A549 (cell line): ENCODE data around the gene SLC16A4. TPM values are rescaled to one million over a fixed set of nuclear protein-coding genes. Genes with fewer than 3 reads are reported as not detected.

ENCODE experiments used
- ATAC-seq, 2 experiments: fragments of 200-7000 bp in 1 of 2; fragments of >200 bp in 1 of 2; cut with Nextera tagmentation in 1 of 2; cut with Tn5 transposase in 1 of 2; 3 replicates each; pipeline versions ENCODE4 v1.8.0 to v1.9.1; 2018 to 2020; ENCODE audit warnings: mild to moderate bottlenecking in 1 of 2, moderate library complexity in 1 of 2
- CTCF ChIA-PET: fragments of 300-600 bp; sonication (Branson Sonifier 250); formaldehyde crosslinking; extraction: SDS; loops from one replicate; lab custom pipeline; 2021; ENCODE audit warnings: antibody characterized with exemption, inconsistent platforms; lab: Yijun Ruan, JAX
- POLR2A ChIA-PET: fragments of 350-600 bp; formaldehyde crosslinking; extraction: SDS; loops from one replicate; lab custom pipeline; 2021; ENCODE audit warnings: antibody characterized with exemption, inconsistent platforms; lab: Yijun Ruan, JAX
- DNase-seq, 2 experiments: peaks; one replicate each; pipeline versions ENCODE4 v3.0.0 to v3.0.0-alpha.2; 2011 to 2016; ENCODE audit warnings: low read depth in 1 of 2, low spot score in 1 of 2
- FAIRE-seq: peaks from 2 replicates; lab custom pipeline; 2011; peaks lifted over from hg19 to GRCh38; lab: Jason Lieb, UNC
- H3K27ac ChIP-seq, 2 experiments: fragments of >200 bp; sonication (Bioruptor Twin); formaldehyde crosslinking; 3 replicates each; pipeline ENCODE4 v1.5.1; 2016 to 2017
- H3K4me1 ChIP-seq: fragments of >200 bp; sonication (Bioruptor Twin); formaldehyde crosslinking; 3 replicates; pipeline ENCODE4 v1.6.1; 2016
- H3K4me2 ChIP-seq: fragments of >200 bp; sonication (Bioruptor Twin); formaldehyde crosslinking; 3 replicates; pipeline ENCODE4 v1.6.1; 2016
- H3K4me3 ChIP-seq: fragments of >200 bp; sonication (Bioruptor Twin); formaldehyde crosslinking; 3 replicates; pipeline ENCODE4 v1.5.1; 2016
- H3K9me3 ChIP-seq: fragments of >200 bp; sonication (Bioruptor Twin); formaldehyde crosslinking; 3 replicates; pipeline ENCODE4 v1.6.1; 2016
- BCL3 ChIP-seq: fragments of >200 bp; sonication (Bioruptor Twin); formaldehyde crosslinking; IDR thresholded peaks from 3 replicates; pipeline ENCODE4 v1.6.1; 2016
- BHLHE40 ChIP-seq: IDR thresholded peaks from 2 replicates; pipeline ENCODE4 v1.6.1; 2012; ENCODE audit warnings: low read depth, low read length, inconsistent platforms
- CBX8 ChIP-seq: fragments of 200-600 bp; sonication (generic); IDR thresholded peaks from 2 replicates; pipeline ENCODE4 v1.6.1; 2016
- CHD4 ChIP-seq: fragments of 200-600 bp; sonication (generic); IDR thresholded peaks from 2 replicates; pipeline ENCODE4 v1.6.1; 2016; ENCODE audit warnings: antibody characterized with exemption, mild to moderate bottlenecking, borderline replicate concordance
- EP300 ChIP-seq, 2 experiments: fragments of >200 bp; sonication (Bioruptor Twin); formaldehyde crosslinking; IDR thresholded peaks; 2 replicates in 1 of 2; 3 replicates in 1 of 2; pipeline ENCODE4 v1.6.1; 2016 to 2017
- FOSB ChIP-seq: fragments of 250-450 bp; sonication (Bioruptor Pico); IDR thresholded peaks from 2 replicates; pipeline ENCODE4 v1.5.0; 2020; ENCODE audit warnings: mild to moderate bottlenecking, moderate library complexity
- FOXS1 ChIP-seq: fragments of 250-450 bp; sonication (Bioruptor Pico); IDR thresholded peaks from 2 replicates; pipeline ENCODE4 v1.5.0; 2020; ENCODE audit warnings: mild to moderate bottlenecking, moderate library complexity
- GATA3 ChIP-seq: IDR thresholded peaks from 2 replicates; pipeline ENCODE4 v1.6.1; 2012; ENCODE audit warnings: borderline replicate concordance
- HDAC2 ChIP-seq: fragments of 200-600 bp; sonication (generic); IDR thresholded peaks from 2 replicates; pipeline ENCODE4 v1.6.1; 2016
- HES2 ChIP-seq: fragments of >200 bp; sonication (Bioruptor Twin); formaldehyde crosslinking; IDR thresholded peaks from 2 replicates; pipeline ENCODE4 v1.6.1; 2016
- HOXA7 ChIP-seq: fragments of 250-450 bp; sonication (Bioruptor Pico); IDR thresholded peaks from 2 replicates; pipeline ENCODE4 v1.5.0; 2020; ENCODE audit warnings: mild to moderate bottlenecking, moderate library complexity
- HOXB5 ChIP-seq: fragments of 250-450 bp; sonication (Bioruptor Pico); IDR thresholded peaks from 2 replicates; pipeline ENCODE4 v1.5.0; 2020; ENCODE audit warnings: mild to moderate bottlenecking, moderate library complexity
- JUNB ChIP-seq: fragments of >200 bp; sonication (Bioruptor Twin); formaldehyde crosslinking; IDR thresholded peaks from 2 replicates; pipeline ENCODE4 v1.6.1; 2016
- KDM1A ChIP-seq: fragments of 200-600 bp; sonication (generic); IDR thresholded peaks from 2 replicates; pipeline ENCODE4 v1.6.1; 2016; ENCODE audit warnings: low read depth, mild to moderate bottlenecking
- NR3C1 ChIP-seq: fragments of >200 bp; sonication (Bioruptor Twin); formaldehyde crosslinking; IDR thresholded peaks from 3 replicates; pipeline ENCODE4 v1.6.1; 2017
- PBX3 ChIP-seq: IDR thresholded peaks from 2 replicates; pipeline ENCODE4 v1.6.1; 2012
- PHF8 ChIP-seq: fragments of 200-600 bp; sonication (generic); IDR thresholded peaks from 2 replicates; pipeline ENCODE4 v1.6.1; 2016; ENCODE audit warnings: low read depth, mild to moderate bottlenecking, antibody characterized with exemption, moderate library complexity, borderline replicate concordance
- POLR2AphosphoS2 ChIP-seq: conservative IDR thresholded peaks from 2 replicates; pipeline ENCODE4 v1.6.1; 2012; ENCODE audit warnings: low read length, improper control_type of control experiment, inconsistent platforms
- RAD21 ChIP-seq, 2 experiments: fragments of >200 bp in 1 of 2; sonication (Bioruptor Twin) in 1 of 2; formaldehyde crosslinking in 1 of 2; IDR thresholded peaks in 1 of 2; conservative IDR thresholded peaks in 1 of 2; 2 replicates in 1 of 2; 3 replicates in 1 of 2; pipeline ENCODE4 v1.6.1; 2012 to 2018; ENCODE audit warnings: inconsistent platforms in 1 of 2
- RARB ChIP-seq: fragments of 250-450 bp; sonication (Bioruptor Pico); IDR thresholded peaks from 2 replicates; pipeline ENCODE4 v1.8.0; 2021; ENCODE audit warnings: mild to moderate bottlenecking, moderate library complexity
- SMC3 ChIP-seq: fragments of >200 bp; sonication (Bioruptor Twin); formaldehyde crosslinking; IDR thresholded peaks from 3 replicates; pipeline ENCODE4 v1.6.1; 2018; ENCODE audit warnings: inconsistent platforms
- SREBF2 ChIP-seq: fragments of 450-650 bp; IDR thresholded peaks from 2 replicates; pipeline ENCODE4 v1.6.1; 2014; ENCODE audit warnings: mild to moderate bottlenecking, moderate library complexity
- TP53 ChIP-seq: fragments of 250-450 bp; sonication (Bioruptor Pico); IDR thresholded peaks from 2 replicates; pipeline ENCODE4 v1.5.0; 2021; ENCODE audit warnings: mild to moderate bottlenecking, moderate library complexity
- ZFP36 ChIP-seq: fragments of 450-650 bp; IDR thresholded peaks from 2 replicates; pipeline ENCODE4 v1.6.1; 2014; ENCODE audit warnings: borderline replicate concordance; ENCODE audit not compliant: partially characterized antibody
- WGBS: methylation state at CpG from one replicate; pipeline ENCODE4 v1.1.6; 2017; ENCODE audit errors: missing lambda C conversion rate; 5-methylcytosine and 5-hydroxymethylcytosine counted together
- polyA plus RNA-seq, 4 experiments: library from polyadenylated mRNA; depleted of rRNA in 3 of 4; stranded (reverse); fragments of >200 nt; fragmentation: RNase III in 1 of 4; extraction: RNeasy Plus Mini Kit Qiagen cat#74134 plus additional on column Dnase treatment in 1 of 4; gene quantifications; 2 replicates in 3 of 4; 3 replicates in 1 of 4; pipeline ENCODE4 v1.2.3, GENCODE V29; 2011 to 2017
- TF ChIP-seq, protein P1 (sequence below): fragments of 150-350 bp; IDR thresholded peaks from 2 replicates; pipeline ENCODE4 v1.6.1; 2014; ENCODE audit warnings: low read depth, mild to moderate bottlenecking, low read length
- TF ChIP-seq, protein P2 (sequence below): fragments of >200 bp; sonication (Bioruptor Twin); formaldehyde crosslinking; IDR thresholded peaks from 3 replicates; pipeline ENCODE4 v1.5.1; 2016
- TF ChIP-seq, protein P3 (sequence below): IDR thresholded peaks from 2 replicates; pipeline ENCODE4 v1.6.1; 2012
- TF ChIP-seq, protein P4 (sequence below): IDR thresholded peaks from 2 replicates; pipeline ENCODE4 v1.6.1; 2012; ENCODE audit warnings: low read depth, borderline replicate concordance

SLC16A4 gene
- polyA plus RNA-seq, 2 of the 4 experiments (the other 2 are of a cell fraction) = 61.0 to 176 TPM

DNA sequence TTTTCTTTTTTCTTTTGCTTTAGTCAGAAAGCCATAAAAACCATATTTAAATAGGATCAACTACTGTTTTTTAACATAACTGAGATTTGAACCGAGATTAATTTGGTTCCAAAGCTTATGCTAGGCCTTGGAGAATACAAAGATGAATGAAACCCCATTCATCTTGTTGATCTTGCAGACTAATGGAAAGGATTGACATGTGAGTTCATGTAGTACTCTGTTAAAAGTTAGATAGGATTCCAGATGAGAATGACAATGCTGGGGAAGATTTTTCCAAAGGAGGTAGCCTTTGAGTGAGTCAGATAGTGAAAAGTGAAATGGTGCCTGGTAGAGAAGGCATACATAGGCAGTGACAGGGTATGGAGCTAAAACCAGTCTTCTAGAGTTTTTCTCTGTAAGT is 29.0 kb downstream of the SLC16A4 start:
- FAIRE-seq = no peak
- H3K27ac ChIP-seq = no peak overlapping the region
- ATAC-seq = no peak
- H3K9me3 ChIP-seq = no peaks in the 10 kb centered on the region
- WGBS = 97% methylated on average over 1 of the region's 1 CpG
- DNase-seq = no peak
- POLR2A ChIA-PET = interaction anchor here (0.6 kb wide), 1 partner anchor 80 kb away, joined by 4 read pairs; no protein-coding TSS in a partner anchor
- peaks cover under 1% of the 10 kb centered on the region; the same call in 1 of the 3 replicates for H3K4me1 ChIP-seq
- H3K4me2 ChIP-seq = no peak overlapping the region
- CTCF ChIA-PET = interaction anchor here (1.2 to 3.1 kb wide), 2 partner anchors 22 to 49 kb away, joined by 4 to 11 read pairs; partner anchors contain the start of gene RBM15
- H3K4me3 ChIP-seq = no peak overlapping the region
- no peak for TF ChIP-seq GATA3
- no peak for TF ChIP-seq SREBF2
- TF ChIP-seq EP300 (IDR thresholded peaks at IDR 0.05) = no peak
- no peak for TF ChIP-seq FOXS1
- TF ChIP-seq, protein P1, sequence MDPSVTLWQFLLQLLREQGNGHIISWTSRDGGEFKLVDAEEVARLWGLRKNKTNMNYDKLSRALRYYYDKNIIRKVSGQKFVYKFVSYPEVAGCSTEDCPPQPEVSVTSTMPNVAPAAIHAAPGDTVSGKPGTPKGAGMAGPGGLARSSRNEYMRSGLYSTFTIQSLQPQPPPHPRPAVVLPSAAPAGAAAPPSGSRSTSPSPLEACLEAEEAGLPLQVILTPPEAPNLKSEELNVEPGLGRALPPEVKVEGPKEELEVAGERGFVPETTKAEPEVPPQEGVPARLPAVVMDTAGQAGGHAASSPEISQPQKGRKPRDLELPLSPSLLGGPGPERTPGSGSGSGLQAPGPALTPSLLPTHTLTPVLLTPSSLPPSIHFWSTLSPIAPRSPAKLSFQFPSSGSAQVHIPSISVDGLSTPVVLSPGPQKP = no peak
- no peak for TF ChIP-seq NR3C1
- TF ChIP-seq SMC3 = no peak
- no peak for TF ChIP-seq PHF8
- no peak for TF ChIP-seq BHLHE40
- no peak for TF ChIP-seq HOXA7 (CRISPR knock-in tag)
- TF ChIP-seq HOXB5 = no peak
- TF ChIP-seq, protein P2, sequence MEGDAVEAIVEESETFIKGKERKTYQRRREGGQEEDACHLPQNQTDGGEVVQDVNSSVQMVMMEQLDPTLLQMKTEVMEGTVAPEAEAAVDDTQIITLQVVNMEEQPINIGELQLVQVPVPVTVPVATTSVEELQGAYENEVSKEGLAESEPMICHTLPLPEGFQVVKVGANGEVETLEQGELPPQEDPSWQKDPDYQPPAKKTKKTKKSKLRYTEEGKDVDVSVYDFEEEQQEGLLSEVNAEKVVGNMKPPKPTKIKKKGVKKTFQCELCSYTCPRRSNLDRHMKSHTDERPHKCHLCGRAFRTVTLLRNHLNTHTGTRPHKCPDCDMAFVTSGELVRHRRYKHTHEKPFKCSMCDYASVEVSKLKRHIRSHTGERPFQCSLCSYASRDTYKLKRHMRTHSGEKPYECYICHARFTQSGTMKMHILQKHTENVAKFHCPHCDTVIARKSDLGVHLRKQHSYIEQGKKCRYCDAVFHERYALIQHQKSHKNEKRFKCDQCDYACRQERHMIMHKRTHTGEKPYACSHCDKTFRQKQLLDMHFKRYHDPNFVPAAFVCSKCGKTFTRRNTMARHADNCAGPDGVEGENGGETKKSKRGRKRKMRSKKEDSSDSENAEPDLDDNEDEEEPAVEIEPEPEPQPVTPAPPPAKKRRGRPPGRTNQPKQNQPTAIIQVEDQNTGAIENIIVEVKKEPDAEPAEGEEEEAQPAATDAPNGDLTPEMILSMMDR = no peak
- TF ChIP-seq POLR2AphosphoS2 = no peak
- TF ChIP-seq BCL3 = no peak
- TF ChIP-seq, protein P3, sequence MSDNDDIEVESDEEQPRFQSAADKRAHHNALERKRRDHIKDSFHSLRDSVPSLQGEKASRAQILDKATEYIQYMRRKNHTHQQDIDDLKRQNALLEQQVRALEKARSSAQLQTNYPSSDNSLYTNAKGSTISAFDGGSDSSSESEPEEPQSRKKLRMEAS = no peak
- no peak for TF ChIP-seq HDAC2
- no peak for TF ChIP-seq ZFP36
- TF ChIP-seq, protein P4, sequence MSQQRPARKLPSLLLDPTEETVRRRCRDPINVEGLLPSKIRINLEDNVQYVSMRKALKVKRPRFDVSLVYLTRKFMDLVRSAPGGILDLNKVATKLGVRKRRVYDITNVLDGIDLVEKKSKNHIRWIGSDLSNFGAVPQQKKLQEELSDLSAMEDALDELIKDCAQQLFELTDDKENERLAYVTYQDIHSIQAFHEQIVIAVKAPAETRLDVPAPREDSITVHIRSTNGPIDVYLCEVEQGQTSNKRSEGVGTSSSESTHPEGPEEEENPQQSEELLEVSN = no peak
- TF ChIP-seq, all 56 proteins: peak for 0

- no peak overlapping the region for H3K4me3 ChIP-seq
- H3K4me2 ChIP-seq = no peak overlapping the region
- FAIRE-seq (no peak), DNase-seq (no peak), ATAC-seq (no peak)
- POLR2A ChIA-PET = interaction anchor here (0.6 to 0.9 kb wide), 2 partner anchors 8 to 21 kb away, joined by 4 to 6 read pairs; partner anchors contain the start of gene RBM15
- H3K9me3 ChIP-seq = no peaks in the 10 kb centered on the region
- no peak for TF ChIP-seq NR3C1
- TF ChIP-seq, protein P4 = no peak
- no peak for TF ChIP-seq FOXS1
- TF ChIP-seq SREBF2 = no peak
- no peak for TF ChIP-seq RARB (CRISPR knock-in tag)
- TF ChIP-seq HES2 = no peak
- TF ChIP-seq HOXA7 (CRISPR knock-in tag) = no peak
- no peak for TF ChIP-seq TP53 (CRISPR knock-in tag)
- TF ChIP-seq EP300 (IDR thresholded peaks at IDR 0.05) = no peak
- no peak for TF ChIP-seq RAD21 (conservative IDR thresholded peaks at IDR 0.05 in 1 of 2, IDR thresholded peaks at IDR 0.05 in 1 of 2)
- TF ChIP-seq JUNB = no peak
- TF ChIP-seq CHD4 = no peak
- TF ChIP-seq, protein P1 = no peak
- no peak for TF ChIP-seq CBX8
- TF ChIP-seq PBX3 = no peak
- no peak for TF ChIP-seq KDM1A
- no peak for TF ChIP-seq FOSB
- no peak overlapping the region for H3K27ac ChIP-seq
- CTCF ChIA-PET = interaction anchor here (0.6 to 3.1 kb wide), 5 partner anchors 21 to 164 kb away, joined by 3 to 11 read pairs (median 4); partner anchors contain the start of gene RBM15
- H3K4me1 ChIP-seq = peaks cover 15% of the 10 kb centered on the region
- 93% methylated on average over 2 of the region's 2 CpGs for WGBS
Measured at GRCh38 chr1:110360431-110360830, 30.4 kb downstream of the SLC16A4 start.
